T-helper 1 cell treated with Interleukin-12 subunit alpha and Interleukin-12 subunit beta and Interleukin-4 antibody, amounts not matched to agents 30 μg/mL and 1 μg/mL, for 36 hours (primary cell): ENCODE results near the gene CKLF.
"Not testable (repeated sequence)": the region's sequence is repeated elsewhere in the genome, so short reads cannot be mapped to it uniquely, and the experiment has no call there.

Experiments
- H3K27ac Mint-ChIP-seq: one replicate; pipeline ENCODE4 v1.8.0; 2021; ENCODE audit warnings: mild to moderate bottlenecking, mixed read lengths
- H3K27me3 Mint-ChIP-seq: one replicate; pipeline ENCODE4 v1.8.0; 2021; ENCODE audit warnings: low read depth, mixed read lengths
- H3K36me3 Mint-ChIP-seq: one replicate; pipeline ENCODE4 v1.8.0; 2021; ENCODE audit warnings: low read depth, mixed read lengths
- H3K4me1 Mint-ChIP-seq: one replicate; pipeline ENCODE4 v1.8.0; 2021; ENCODE audit warnings: low read depth, mixed read lengths
- H3K4me3 Mint-ChIP-seq: one replicate; pipeline ENCODE4 v1.8.0; 2021; ENCODE audit warnings: mild to moderate bottlenecking, moderate library complexity, mixed read lengths
- H3K9me3 Mint-ChIP-seq: one replicate; pipeline ENCODE4 v1.8.0; 2021; ENCODE audit warnings: mixed read lengths

CKLF gene

GRCh38 chr16:66563574-66564334, 11.4 kb downstream of the CKLF start:
- Mint-ChIP-seq H3K27me3 (no peaks in the 10 kb centered on the region), H3K36me3 (peaks cover 66% of the 10 kb centered on the region), H3K4me3 (no peak overlapping the region), H3K9me3 (no peaks in the 10 kb centered on the region), H3K27ac (peak overlapping the region; percentile 65), H3K4me1 (peaks cover 48% of the 10 kb centered on the region)

GRCh38 chr16:66566051-66566901, 13.9 kb downstream of the CKLF start, which contains the start of gene CMTM1:
TSS of gene CMTM1 (plus strand) at chr16:66566439. CDS start at chr16:66566514, 75 bp downstream.
- Mint-ChIP-seq H3K36me3 (peaks cover 63% of the 10 kb centered on the region), H3K4me1 (peaks cover 36% of the 10 kb centered on the region), H3K9me3 (no peaks in the 10 kb centered on the region), H3K27me3 (no peaks in the 10 kb centered on the region), H3K4me3 (no peak within 1 kb of the TSS), H3K27ac (no peak within 1 kb of the TSS)

GRCh38 chr16:66567270-66567669, 14.9 kb downstream of the CKLF start:
- H3K36me3 Mint-ChIP-seq: peaks cover 63% of the 10 kb centered on the region
- H3K9me3 Mint-ChIP-seq, H3K27ac Mint-ChIP-seq, H3K27me3 Mint-ChIP-seq, H3K4me3 Mint-ChIP-seq: not testable (repeated sequence)
- peaks cover 32% of the 10 kb centered on the region for H3K4me1 Mint-ChIP-seq

GRCh38 chr16:66568355-66568754, 16.0 kb downstream of the CKLF start:
- peaks cover 56% of the 10 kb centered on the region for H3K36me3 Mint-ChIP-seq
- no peaks in the 10 kb centered on the region for H3K9me3 Mint-ChIP-seq
- H3K4me1 Mint-ChIP-seq: peaks cover 24% of the 10 kb centered on the region
- H3K4me3 Mint-ChIP-seq: no peak overlapping the region
- no peaks in the 10 kb centered on the region for H3K27me3 Mint-ChIP-seq
- no peak overlapping the region for H3K27ac Mint-ChIP-seq

GRCh38 chr16:66569131-66569530, 16.8 kb downstream of the CKLF start:
- H3K9me3 Mint-ChIP-seq: no peaks in the 10 kb centered on the region
- peaks cover 19% of the 10 kb centered on the region for H3K4me1 Mint-ChIP-seq
- no peak overlapping the region for H3K4me3 Mint-ChIP-seq
- H3K36me3 Mint-ChIP-seq: peaks cover 51% of the 10 kb centered on the region
- no peak overlapping the region for H3K27ac Mint-ChIP-seq
- H3K27me3 Mint-ChIP-seq: no peaks in the 10 kb centered on the region

GRCh38 chr16:66569827-66570405, 17.5 kb downstream of the CKLF start:
- peaks cover 52% of the 10 kb centered on the region for H3K36me3 Mint-ChIP-seq
- peaks cover 19% of the 10 kb centered on the region for H3K4me1 Mint-ChIP-seq
- H3K4me3 Mint-ChIP-seq: no peak overlapping the region
- H3K27me3 Mint-ChIP-seq: no peaks in the 10 kb centered on the region
- H3K27ac Mint-ChIP-seq: no peak overlapping the region
- no peaks in the 10 kb centered on the region for H3K9me3 Mint-ChIP-seq

- Mint-ChIP-seq H3K4me1 (peaks cover 13% of the 10 kb centered on the region), H3K9me3 (no peaks in the 10 kb centered on the region), H3K36me3 (peaks cover 36% of the 10 kb centered on the region), H3K27me3 (peaks cover 5% of the 10 kb centered on the region), H3K4me3 (no peak overlapping the region), H3K27ac (no peak overlapping the region)
Observed at GRCh38 chr16:66572356-66572755, 20.0 kb downstream of the CKLF start.

- H3K9me3 Mint-ChIP-seq: no peaks in the 10 kb centered on the region
- H3K4me3 Mint-ChIP-seq: no peak overlapping the region
- H3K27me3 Mint-ChIP-seq: peaks cover 21% of the 10 kb centered on the region
- peaks cover 38% of the 10 kb centered on the region for H3K36me3 Mint-ChIP-seq
- H3K4me1 Mint-ChIP-seq: peaks cover 12% of the 10 kb centered on the region
- no peak overlapping the region for H3K27ac Mint-ChIP-seq
Observed at GRCh38 chr16:66574081-66574480, 21.7 kb downstream of the CKLF start.

- Mint-ChIP-seq H3K27ac (no peak overlapping the region), H3K27me3 (peaks cover 24% of the 10 kb centered on the region), H3K4me3 (no peak overlapping the region), H3K4me1 (peaks cover 12% of the 10 kb centered on the region), H3K9me3 (no peaks in the 10 kb centered on the region), H3K36me3 (peaks cover 37% of the 10 kb centered on the region)
Observed at GRCh38 chr16:66574531-66574930, 22.2 kb downstream of the CKLF start.

- Mint-ChIP-seq H3K9me3 (no peaks in the 10 kb centered on the region), H3K27ac (no peak overlapping the region), H3K4me3 (no peak overlapping the region), H3K27me3 (peaks cover 29% of the 10 kb centered on the region), H3K36me3 (peaks cover 41% of the 10 kb centered on the region), H3K4me1 (peaks cover 12% of the 10 kb centered on the region)
Observed at GRCh38 chr16:66575060-66575459, 22.7 kb downstream of the CKLF start.

GRCh38 chr16:66576296-66576695, 23.9 kb downstream of the CKLF start:
- Mint-ChIP-seq H3K27ac (no peak overlapping the region), H3K27me3 (peaks cover 37% of the 10 kb centered on the region), H3K36me3 (peaks cover 36% of the 10 kb centered on the region), H3K4me1 (peaks cover 12% of the 10 kb centered on the region), H3K9me3 (no peaks in the 10 kb centered on the region), H3K4me3 (no peak overlapping the region)

- Mint-ChIP-seq H3K36me3 (peaks cover 37% of the 10 kb centered on the region), H3K4me3 (no peak within 1 kb of the TSS), H3K9me3 (no peaks in the 10 kb centered on the region), H3K4me1 (peaks cover 13% of the 10 kb centered on the region), H3K27ac (no peak within 1 kb of the TSS), H3K27me3 (peaks cover 37% of the 10 kb centered on the region)
Observed at GRCh38 chr16:66578651-66579531, 26.5 kb downstream of the CKLF start, which contains the start of gene CMTM2. TSS of gene CMTM2 (plus strand) at chr16:66579463. CDS start at chr16:66579608, 145 bp downstream.

GRCh38 chr16:66580605-66581209, 28.3 kb downstream of the CKLF start:
- no peak overlapping the region for H3K27ac Mint-ChIP-seq

More at GRCh38 chr16:66580605-66581209, 28.3 kb downstream of the CKLF start:
- Mint-ChIP-seq H3K4me3 (no peak overlapping the region), H3K4me1 (peaks cover 12% of the 10 kb centered on the region), H3K36me3 (peaks cover 32% of the 10 kb centered on the region), H3K27me3 (peaks cover 37% of the 10 kb centered on the region), H3K9me3 (no peaks in the 10 kb centered on the region)
